Activated CD8-positive, alpha-beta memory T cell treated with anti-CD3 and anti-CD28 coated beads for 48 hours (primary cell): ENCODE data around the gene MRPL24.

ENCODE experiments used
- DNase-seq, 3 experiments: peaks; one replicate each; pipeline ENCODE4 v3.0.0-alpha.2; 2020; ENCODE audit warnings: low read depth in 2 of 3, low spot score in 2 of 3

MRPL24 gene

GRCh38 chr1:156692925-156693847 lies 47.7 kb downstream of the MRPL24 start:
- DNase-seq: no peak

- DNase-seq: no peak
Measured at GRCh38 chr1:156692441-156692924, 48.4 kb downstream of the MRPL24 start.

- DNase-seq: no peak
Measured at GRCh38 chr1:156691665-156692440, 49.0 kb downstream of the MRPL24 start.

- no peak for DNase-seq
Measured at GRCh38 chr1:156691191-156691590, 49.7 kb downstream of the MRPL24 start.

- no peak for DNase-seq
Measured at GRCh38 chr1:156690675-156691036, 50.2 kb downstream of the MRPL24 start.

- DNase-seq: no peak
Measured at GRCh38 chr1:156689953-156690674, 50.8 kb downstream of the MRPL24 start.

- peak; percentile 46 to 59 (median 55) for DNase-seq
Measured at GRCh38 chr1:156689035-156689952, 51.6 kb downstream of the MRPL24 start.
